PC-9 (cell line): ENCODE measurements around the gene ME1. TPM values are rescaled to one million over a fixed set of nuclear protein-coding genes. Genes with fewer than 3 reads are reported as not detected.
"Not testable (repeated sequence)": the region's sequence is repeated elsewhere in the genome, so short reads cannot be mapped to it uniquely, and the experiment has no call there.

Experiments
- BruUV-seq: library from RNA; stranded (reverse); fragments of 400-500 nt; replicated peaks from 2 replicates; lab custom pipeline; 2021; lab: Mats Ljungman, UMichigan
- CTCF ChIA-PET: fragments of 300-600 bp; sonication (Branson Sonifier 250); formaldehyde crosslinking; loops from one replicate; lab custom pipeline; 2022; ENCODE audit warnings: antibody characterized with exemption; lab: Charles Lee
- POLR2A ChIA-PET: fragments of 300-600 bp; sonication (Branson Sonifier 250); formaldehyde crosslinking; loops from one replicate; lab custom pipeline; 2022; ENCODE audit warnings: antibody characterized with exemption; ENCODE audit not compliant: unreplicated experiment; lab: Charles Lee
- DNase-seq, 2 experiments: peaks; one replicate each; pipeline versions ENCODE4 v3.0.0 to v3.0.0-alpha.2; 2015 to 2022; ENCODE audit warnings: mixed read lengths in 1 of 2
- H2AFZ ChIP-seq: fragments of 200-600 bp; sonication (generic); 2 replicates; pipeline ENCODE4 v1.8.1; 2017; ENCODE audit warnings: antibody characterized with exemption
- H3F3A ChIP-seq: fragments of 200-600 bp; sonication (generic); 2 replicates; pipeline ENCODE4 v1.8.1; 2017; ENCODE audit warnings: antibody characterized with exemption, mild to moderate bottlenecking, low read depth; ENCODE audit not compliant: insufficient read depth
- H3K27ac ChIP-seq: fragments of 200-600 bp; sonication (generic); 2 replicates; pipeline ENCODE4 v1.6.1; 2016; ENCODE audit warnings: mixed run types
- H3K27me3 ChIP-seq: fragments of 200-600 bp; sonication (generic); 2 replicates; pipeline ENCODE4 v1.6.1; 2016; ENCODE audit warnings: low read depth, mixed run types; ENCODE audit not compliant: insufficient read depth
- H3K36me3 ChIP-seq: fragments of 200-600 bp; sonication (generic); 2 replicates; pipeline ENCODE4 v1.6.1; 2016; ENCODE audit warnings: low read depth, mixed run types
- H3K4me1 ChIP-seq: fragments of 200-600 bp; sonication (generic); replicated peaks from 2 replicates; pipeline ENCODE4 v1.6.1; 2016; ENCODE audit warnings: mixed run types; ENCODE audit not compliant: insufficient read depth
- H3K4me2 ChIP-seq: fragments of 200-600 bp; sonication (generic); 2 replicates; pipeline ENCODE4 v1.6.1; 2017; ENCODE audit warnings: mixed run types
- H3K4me3 ChIP-seq: fragments of 200-600 bp; sonication (generic); 2 replicates; pipeline ENCODE4 v1.6.1; 2016; ENCODE audit warnings: mixed run types
- H3K79me2 ChIP-seq: fragments of 200-600 bp; sonication (generic); 2 replicates; pipeline ENCODE4 v1.6.1; 2017; ENCODE audit warnings: low read depth, mixed run types
- H3K9me2 ChIP-seq: fragments of 200-600 bp; sonication (generic); 2 replicates; pipeline ENCODE4 v1.8.1; 2017; ENCODE audit warnings: mild to moderate bottlenecking; ENCODE audit not compliant: insufficient read depth
- H3K9me3 ChIP-seq: fragments of 200-600 bp; sonication (generic); 2 replicates; pipeline ENCODE4 v1.8.1; 2016; ENCODE audit warnings: low read depth; ENCODE audit not compliant: insufficient read depth
- H4K20me1 ChIP-seq: fragments of 200-600 bp; sonication (generic); 2 replicates; pipeline ENCODE4 v1.8.1; 2017; ENCODE audit not compliant: insufficient read depth
- EZH2 ChIP-seq: fragments of 200-600 bp; sonication (generic); IDR thresholded peaks from 2 replicates; pipeline ENCODE4 v1.8.0; 2017; ENCODE audit warnings: antibody characterized with exemption, low read depth
- intact Hi-C: fragments of 100-400 bp; cut with micrococcal nuclease; formaldehyde crosslinking; loops from one replicate; pipeline ENCODE4 v1.10.0; 2022; ENCODE audit not compliant: unreplicated experiment
- total RNA-seq: library from RNA; stranded (reverse); gene quantifications from 2 replicates; pipeline ENCODE4 v1.2.3, GENCODE V29; 2021
- TF ChIP-seq, protein P1 (sequence below): fragments of 200-600 bp; sonication (generic); conservative IDR thresholded peaks from 2 replicates; pipeline ENCODE4 v1.6.1; 2017; ENCODE audit warnings: mixed run types, antibody characterized with exemption, mild to moderate bottlenecking, moderate library complexity

Gene ME1
- total RNA-seq, 1 experiment from 2014 or later, result 111 TPM

DNA sequence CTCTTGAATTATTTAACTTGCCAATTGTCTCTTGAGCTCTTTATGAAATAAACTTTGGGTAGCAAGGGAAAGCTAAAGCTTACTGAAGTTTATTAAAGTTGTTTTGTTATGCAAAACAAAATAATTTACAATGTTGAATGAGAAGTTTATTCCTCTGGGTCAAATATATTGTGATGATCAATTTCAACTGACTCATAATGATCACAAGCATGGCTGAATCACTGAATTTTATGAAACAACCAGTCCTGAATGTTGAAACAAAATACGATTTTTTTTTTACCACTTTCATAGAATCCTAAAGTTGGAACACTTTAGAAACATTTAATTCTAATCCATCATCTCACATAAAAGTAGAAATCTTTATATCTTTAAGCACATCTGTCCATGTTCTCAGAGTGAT lies 127.4 kb downstream of the ME1 start:
- H4K20me1 ChIP-seq, result no peaks in the 10 kb centered on the region; the same call in 1 of the 2 replicates
- DNase-seq, result no peak
- H2AFZ ChIP-seq, result no peak overlapping the region
- H3K36me3 ChIP-seq, result no peaks in the 10 kb centered on the region
- H3K9me2 ChIP-seq, result no peaks in the 10 kb centered on the region
- no peak overlapping the region for H3K4me3 ChIP-seq
- no peak overlapping the region for H3K4me2 ChIP-seq
- ChIA-PET POLR2A (no interaction called here), CTCF (no interaction called here)
- no TSS peak for BruUV-seq
- H3F3A ChIP-seq, result no peaks in the 10 kb centered on the region; the same call in 1 of the 2 replicates
- H3K27ac ChIP-seq, result no peak overlapping the region
- H3K27me3 ChIP-seq, result no peaks in the 10 kb centered on the region
- H3K4me1 ChIP-seq, result no peaks in the 10 kb centered on the region
- intact Hi-C loops, result loop anchor here (10.0 kb wide), 1 partner anchor 51 kb away; no protein-coding TSS in a partner anchor
- TF ChIP-seq, protein P1, sequence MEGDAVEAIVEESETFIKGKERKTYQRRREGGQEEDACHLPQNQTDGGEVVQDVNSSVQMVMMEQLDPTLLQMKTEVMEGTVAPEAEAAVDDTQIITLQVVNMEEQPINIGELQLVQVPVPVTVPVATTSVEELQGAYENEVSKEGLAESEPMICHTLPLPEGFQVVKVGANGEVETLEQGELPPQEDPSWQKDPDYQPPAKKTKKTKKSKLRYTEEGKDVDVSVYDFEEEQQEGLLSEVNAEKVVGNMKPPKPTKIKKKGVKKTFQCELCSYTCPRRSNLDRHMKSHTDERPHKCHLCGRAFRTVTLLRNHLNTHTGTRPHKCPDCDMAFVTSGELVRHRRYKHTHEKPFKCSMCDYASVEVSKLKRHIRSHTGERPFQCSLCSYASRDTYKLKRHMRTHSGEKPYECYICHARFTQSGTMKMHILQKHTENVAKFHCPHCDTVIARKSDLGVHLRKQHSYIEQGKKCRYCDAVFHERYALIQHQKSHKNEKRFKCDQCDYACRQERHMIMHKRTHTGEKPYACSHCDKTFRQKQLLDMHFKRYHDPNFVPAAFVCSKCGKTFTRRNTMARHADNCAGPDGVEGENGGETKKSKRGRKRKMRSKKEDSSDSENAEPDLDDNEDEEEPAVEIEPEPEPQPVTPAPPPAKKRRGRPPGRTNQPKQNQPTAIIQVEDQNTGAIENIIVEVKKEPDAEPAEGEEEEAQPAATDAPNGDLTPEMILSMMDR, result no peak
- TF ChIP-seq EZH2, result no peak
- H3K9me3 ChIP-seq, result no peaks in the 10 kb centered on the region
- H3K79me2 ChIP-seq, result no peaks in the 10 kb centered on the region

DNA sequence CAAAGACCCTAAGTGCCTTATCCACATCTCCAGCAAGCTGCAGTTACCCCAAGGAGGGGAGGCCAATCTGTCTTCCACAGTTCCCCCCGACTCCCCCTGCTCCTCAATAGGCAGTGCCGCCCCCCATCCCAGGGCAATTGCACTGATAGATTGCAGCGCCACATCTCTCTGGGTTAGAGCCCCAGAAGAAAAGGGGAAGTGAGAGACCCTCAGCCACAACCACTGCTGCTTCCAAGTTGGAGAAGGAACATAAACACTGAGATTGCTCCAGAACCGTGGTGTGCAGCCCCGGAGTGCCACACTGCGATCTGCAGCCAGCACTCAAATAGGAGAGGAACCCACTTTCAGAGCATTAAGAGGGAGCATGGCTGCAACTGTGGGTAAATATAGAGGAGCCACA lies 136.2 kb downstream of the ME1 start:
- H3K9me2 ChIP-seq, result no peaks in the 10 kb centered on the region; the same call in 1 of the 2 replicates
- BruUV-seq, result no TSS peak
- H2AFZ ChIP-seq, result no peak overlapping the region
- no peaks in the 10 kb centered on the region for H3K27me3 ChIP-seq
- intact Hi-C loops, result no loop called here
- no peaks in the 10 kb centered on the region for H3K9me3 ChIP-seq
- no peak overlapping the region for H3K27ac ChIP-seq
- no peaks in the 10 kb centered on the region for H3F3A ChIP-seq
- TF ChIP-seq, protein P1, result no peak
- TF ChIP-seq EZH2, result no peak
- no peak for DNase-seq
- H3K4me2 ChIP-seq, result no peak overlapping the region
- H3K4me1 ChIP-seq, result no peaks in the 10 kb centered on the region
- POLR2A ChIA-PET, result no interaction called here
- H3K36me3 ChIP-seq, result 0 out of 2 replicates have a peak, but pooled peaks cover 3% of the 10 kb centered on the region
- H4K20me1 ChIP-seq, result no peaks in the 10 kb centered on the region; the same call in 1 of the 2 replicates
- CTCF ChIA-PET, result no interaction called here
- no peaks in the 10 kb centered on the region for H3K79me2 ChIP-seq
- H3K4me3 ChIP-seq, result no peak overlapping the region

DNA sequence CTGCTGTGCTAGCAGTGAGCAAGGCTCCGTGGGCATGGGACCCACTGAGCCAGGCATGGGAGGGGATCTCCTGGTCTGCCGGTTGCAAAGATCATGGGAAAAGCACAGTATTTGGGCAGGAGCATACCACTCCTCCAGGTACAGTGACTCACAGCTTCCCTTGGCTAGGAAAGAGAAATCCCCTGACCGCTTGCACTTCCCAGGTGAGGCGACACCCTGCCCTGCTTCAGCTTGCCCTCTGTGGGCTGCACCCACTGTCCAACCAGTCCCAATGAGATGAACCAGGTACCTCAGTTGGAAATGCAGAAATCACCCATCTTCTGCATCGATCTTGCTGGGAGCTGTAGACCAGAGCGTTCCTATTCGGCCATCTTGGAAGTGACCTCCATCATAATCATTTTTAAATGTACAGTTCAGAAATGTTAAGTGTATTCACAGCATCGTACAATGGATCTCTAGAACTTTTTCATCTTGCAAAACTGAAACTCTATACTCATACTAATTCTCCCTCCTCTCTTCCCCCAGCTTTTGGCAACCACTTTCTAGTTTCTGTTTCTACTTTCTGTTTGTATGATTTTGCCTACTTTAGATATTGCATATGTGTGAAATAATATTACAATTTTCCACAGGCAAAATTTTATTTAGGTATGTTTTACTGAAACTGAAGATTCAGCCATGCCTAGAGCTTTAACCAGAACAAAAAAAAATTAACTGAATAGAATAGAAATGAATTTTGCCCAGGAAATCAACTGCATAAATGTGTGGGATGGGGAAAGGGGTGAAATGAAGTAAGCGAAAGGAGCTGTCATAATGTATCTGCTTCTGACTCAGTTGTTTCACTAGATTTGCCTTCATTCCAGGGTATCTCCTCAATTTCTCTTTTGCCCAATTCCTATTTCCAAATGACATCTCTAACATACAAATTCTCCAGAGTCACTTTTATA lies 137.7 kb downstream of the ME1 start:
- Histone ChIP-seq H3F3A (no peaks in the 10 kb centered on the region), H3K27me3 (no peaks in the 10 kb centered on the region), H4K20me1 (no peaks in the 10 kb centered on the region; the same call in 1 of the 2 replicates), H3K36me3 (0 out of 2 replicates have a peak, but pooled peaks cover 3% of the 10 kb centered on the region), H2AFZ (no peak overlapping the region), H3K4me2 (no peak overlapping the region), H3K4me3 (no peak overlapping the region), H3K79me2 (no peaks in the 10 kb centered on the region), H3K27ac (no peak overlapping the region), H3K4me1 (no peaks in the 10 kb centered on the region), H3K9me2 (no peaks in the 10 kb centered on the region; the same call in 1 of the 2 replicates), H3K9me3 (no peaks in the 10 kb centered on the region)
- DNase-seq, result no peak
- ChIA-PET POLR2A (no interaction called here), CTCF (no interaction called here)
- intact Hi-C loops, result no loop called here
- no TSS peak for BruUV-seq
- TF ChIP-seq, protein P1, result no peak
- TF ChIP-seq EZH2, result no peak

DNA sequence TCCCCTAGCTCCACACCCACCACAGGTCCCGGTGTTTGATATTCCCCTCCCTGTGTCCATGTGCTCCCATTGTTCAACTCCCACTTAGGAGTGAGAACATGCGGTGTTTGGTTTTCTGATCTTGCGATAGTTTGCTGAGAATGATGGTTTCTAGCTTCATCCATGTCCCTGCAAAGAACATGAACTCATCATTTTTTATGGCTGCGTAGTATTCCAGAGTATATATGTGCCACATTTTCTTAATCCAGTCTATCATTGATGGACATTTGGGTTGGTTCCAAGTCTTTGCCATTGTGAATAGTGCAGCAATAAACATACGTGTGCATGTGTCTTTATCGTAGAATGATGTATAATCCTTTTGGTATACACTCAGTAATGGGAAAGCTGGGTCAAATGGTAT lies 143.6 kb downstream of the ME1 start:
- DNase-seq, H3K79me2 ChIP-seq, H3K9me2 ChIP-seq, H3K27me3 ChIP-seq, H3K4me2 ChIP-seq, H3K9me3 ChIP-seq, H4K20me1 ChIP-seq, H3K27ac ChIP-seq, H3K36me3 ChIP-seq, intact Hi-C loops, H2AFZ ChIP-seq, H3K4me3 ChIP-seq, H3F3A ChIP-seq, CTCF ChIA-PET, POLR2A ChIA-PET, H3K4me1 ChIP-seq: not testable (repeated sequence)
- TSS peak; percentile 17 for BruUV-seq
